GM23338 (cell line): ENCODE measurements around the gene SORCS2. TPM values are rescaled to one million over a fixed set of nuclear protein-coding genes. Genes with fewer than 3 reads are reported as not detected.

Source experiments
- ATAC-seq: fragments of 200-7000 bp; cut with Tn5 transposase; 3 replicates; pipeline ENCODE4 v1.9.1; 2020
- DNase-seq: peaks from one replicate; pipeline ENCODE4 v3.0.0-alpha.2; 2015; ENCODE audit warnings: low spot score
- H2AFZ ChIP-seq: fragments of 200-600 bp; sonication (generic); 2 replicates; pipeline ENCODE4 v1.8.0; 2016; ENCODE audit warnings: antibody characterized with exemption, mild to moderate bottlenecking, moderate library complexity
- H3F3A ChIP-seq: fragments of 200-600 bp; sonication (generic); replicated peaks from 2 replicates; pipeline ENCODE4 v1.8.0; 2017; ENCODE audit warnings: antibody characterized with exemption, mixed run types, low read depth
- H3K27ac ChIP-seq: fragments of 200-600 bp; sonication (generic); 2 replicates; pipeline ENCODE4 v1.6.1; 2016; ENCODE audit warnings: low read depth
- H3K27me3 ChIP-seq: fragments of 200-600 bp; sonication (generic); 2 replicates; pipeline ENCODE4 v1.8.0; 2016; ENCODE audit warnings: mild to moderate bottlenecking, mixed run types, moderate library complexity; ENCODE audit not compliant: insufficient read depth
- H3K36me3 ChIP-seq: fragments of 200-600 bp; sonication (generic); 2 replicates; pipeline ENCODE4 v1.8.0; 2016; ENCODE audit warnings: mild to moderate bottlenecking; ENCODE audit not compliant: insufficient read depth
- H3K4me1 ChIP-seq: fragments of 200-600 bp; sonication (generic); 2 replicates; pipeline ENCODE4 v1.8.0; 2016; ENCODE audit warnings: mild to moderate bottlenecking, moderate library complexity; ENCODE audit not compliant: insufficient read depth
- H3K4me2 ChIP-seq: fragments of 200-600 bp; sonication (generic); 2 replicates; pipeline ENCODE4 v1.7.1; 2017; ENCODE audit warnings: mixed run types
- H3K4me3 ChIP-seq: fragments of 200-600 bp; sonication (generic); 2 replicates; pipeline ENCODE4 v1.6.1; 2016; ENCODE audit warnings: mixed run types
- H3K79me2 ChIP-seq: fragments of 200-600 bp; sonication (generic); replicated peaks from 2 replicates; pipeline ENCODE4 v1.8.0; 2017; ENCODE audit warnings: mild to moderate bottlenecking; ENCODE audit not compliant: insufficient read depth
- H3K9me2 ChIP-seq: fragments of 200-600 bp; sonication (generic); 2 replicates; pipeline ENCODE4 v1.8.0; 2017; ENCODE audit not compliant: insufficient read depth
- H4K20me1 ChIP-seq: fragments of 200-600 bp; sonication (generic); replicated peaks from 2 replicates; pipeline ENCODE4 v1.8.0; 2017; ENCODE audit warnings: mild to moderate bottlenecking; ENCODE audit not compliant: insufficient read depth
- H3K27ac Mint-ChIP-seq: 2 replicates; pipeline ENCODE4 v1.8.0; 2020; ENCODE audit warnings: inconsistent platforms, mild to moderate bottlenecking, moderate library complexity, mixed read lengths
- H3K27me3 Mint-ChIP-seq: 3 replicates; pipeline ENCODE4 v1.8.0; 2022; ENCODE audit warnings: low read depth, mild to moderate bottlenecking, moderate library complexity, mixed read lengths, inconsistent platforms; ENCODE audit not compliant: insufficient read depth, poor library complexity
- H3K36me3 Mint-ChIP-seq: 3 replicates; pipeline ENCODE4 v1.8.0; 2021; ENCODE audit warnings: low read depth, mild to moderate bottlenecking, inconsistent platforms, moderate library complexity, mixed read lengths
- H3K4me1 Mint-ChIP-seq: 3 replicates; pipeline ENCODE4 v1.8.0; 2020; ENCODE audit warnings: mild to moderate bottlenecking, inconsistent platforms, mixed read lengths
- H3K4me3 Mint-ChIP-seq: 3 replicates; pipeline ENCODE4 v1.8.0; 2021; ENCODE audit warnings: moderate library complexity, mild to moderate bottlenecking, inconsistent platforms, mixed read lengths
- H3K9me3 Mint-ChIP-seq: 3 replicates; pipeline ENCODE4 v1.8.0; 2020; ENCODE audit warnings: moderate library complexity, mild to moderate bottlenecking, inconsistent platforms, mixed read lengths
- CREB1 ChIP-seq: fragments of 250-450 bp; sonication (Bioruptor Pico); IDR thresholded peaks from 2 replicates; pipeline ENCODE4 v1.5.0; 2020; ENCODE audit warnings: low read depth, mild to moderate bottlenecking, moderate library complexity
- CTCF ChIP-seq, 2 experiments: fragments of 200-600 bp in 1 of 2; sonication (generic) in 1 of 2; conservative IDR thresholded peaks; 2 replicates each; pipeline versions ENCODE4 v1.5.1 to v1.6.1; 2016 to 2017; ENCODE audit warnings: antibody characterized with exemption in 2 of 2, low read depth in 2 of 2, mild to moderate bottlenecking in 2 of 2, moderate library complexity in 1 of 2
- ETS1 ChIP-seq: IDR thresholded peaks from 2 replicates; pipeline ENCODE4 v1.6.1; 2016; ENCODE audit warnings: antibody characterized with exemption
- EZH2 ChIP-seq: fragments of 200-600 bp; sonication (generic); IDR thresholded peaks from one replicate; pipeline ENCODE4 v1.8.0; 2017; ENCODE audit warnings: antibody characterized with exemption, mild to moderate bottlenecking, low read depth; ENCODE audit not compliant: unreplicated experiment
- EZH2phosphoT487 ChIP-seq: fragments of 200-600 bp; sonication (generic); IDR thresholded peaks from one replicate; pipeline ENCODE4 v1.8.1; 2018; ENCODE audit warnings: antibody characterized with exemption; ENCODE audit not compliant: unreplicated experiment
- JUNB ChIP-seq: IDR thresholded peaks from one replicate; pipeline ENCODE4 v1.6.1; 2016; ENCODE audit warnings: antibody characterized with exemption; ENCODE audit not compliant: unreplicated experiment
- NANOG ChIP-seq: IDR thresholded peaks from 2 replicates; pipeline ENCODE4 v1.6.1; 2016; ENCODE audit warnings: antibody characterized with exemption, borderline replicate concordance
- REST ChIP-seq: IDR thresholded peaks from one replicate; pipeline ENCODE4 v1.6.1; 2018; ENCODE audit warnings: antibody characterized with exemption; ENCODE audit not compliant: unreplicated experiment
- STAT1 ChIP-seq: IDR thresholded peaks from one replicate; pipeline ENCODE4 v1.6.1; 2016; ENCODE audit warnings: antibody characterized with exemption; ENCODE audit not compliant: unreplicated experiment
- ZNF114 ChIP-seq: fragments of 250-450 bp; sonication (Bioruptor Pico); IDR thresholded peaks from 2 replicates; pipeline ENCODE4 v1.5.0; 2020; ENCODE audit warnings: mild to moderate bottlenecking, moderate library complexity
- ZNF331 ChIP-seq: fragments of 250-450 bp; sonication (Bioruptor Pico); IDR thresholded peaks from 2 replicates; pipeline ENCODE4 v1.5.0; 2020; ENCODE audit warnings: low read depth, mild to moderate bottlenecking, moderate library complexity
- polyA plus RNA-seq: library from polyadenylated mRNA; unstranded; fragments of >200 nt; fragmentation: Nextera tagmentation; extraction: Ambion mirVana; gene quantifications from 2 replicates; pipeline ENCODE4 v1.2.1, GENCODE V29; 2016
- total RNA-seq: library from RNA; depleted of rRNA; stranded (reverse); fragments of >200 nt; shearing (Covaris generic); gene quantifications from 2 replicates; pipeline ENCODE4 v1.2.3, GENCODE V29; 2014

The SORCS2 gene
- total and polyA plus RNA-seq, 2 experiments from 2014 or later, result 0.47 to 2.4 TPM

GRCh38 chr4:7726665-7727413 is 534.5 kb downstream of the SORCS2 start (continued):
- TF ChIP-seq CTCF (conservative IDR thresholded peaks at IDR 0.05; ENCODE audit: low read depth in 2 of 2) (no peak), CREB1 (CRISPR knock-in tag) (no peak), JUNB (no peak), ZNF331 (no peak), ZNF114 (CRISPR knock-in tag) (no peak)

- no peaks in the 10 kb centered on the region for H3F3A ChIP-seq
- no peaks in the 10 kb centered on the region for H3K36me3 ChIP-seq
- no peak overlapping the region for H3K27ac ChIP-seq
- Mint-ChIP-seq H3K27me3 (peaks cover 5% of the 10 kb centered on the region), H3K9me3 (0 out of 3 replicates have a peak, but pooled peaks cover 3% of the 10 kb centered on the region), H3K27ac (no peak overlapping the region), H3K4me3 (no peak overlapping the region), H3K36me3 (no peaks in the 10 kb centered on the region; the same call in 2 of the 3 replicates), H3K4me1 (no peaks in the 10 kb centered on the region; the same call in 2 of the 3 replicates)
- H3K4me1 ChIP-seq, result no peaks in the 10 kb centered on the region
- no peak overlapping the region for H3K4me2 ChIP-seq
- DNase-seq (no peak), ATAC-seq (no peak)
- H4K20me1 ChIP-seq, result no peaks in the 10 kb centered on the region
- H3K9me2 ChIP-seq, result no peaks in the 10 kb centered on the region
- H3K4me3 ChIP-seq, result no peak overlapping the region
- no peaks in the 10 kb centered on the region for H3K79me2 ChIP-seq
- no peak overlapping the region for H2AFZ ChIP-seq
- H3K27me3 ChIP-seq, result no peaks in the 10 kb centered on the region
- TF ChIP-seq EZH2 (no peak), ZNF331 (no peak), CTCF (conservative IDR thresholded peaks at IDR 0.05; ENCODE audit: low read depth in 2 of 2) (no peak), ZNF114 (CRISPR knock-in tag) (no peak), CREB1 (CRISPR knock-in tag) (no peak), REST (no peak), NANOG (no peak), EZH2phosphoT487 (no peak), STAT1 (no peak), JUNB (no peak), ETS1 (no peak)
Measured at GRCh38 chr4:7727749-7728148, 535.4 kb downstream of the SORCS2 start.
